Astrocyte of the cerebellum (primary cell): Measurements from ENCODE around the gene CCDC188.

Experiments used
- DNase-seq: peaks from one replicate; pipeline ENCODE4 v3.0.0-alpha.2; 2011; ENCODE audit warnings: low read depth
- H3K4me3 ChIP-seq: 2 replicates; pipeline ENCODE4 v1.5.1; 2011; ENCODE audit warnings: mild to moderate bottlenecking, low read depth, low read length, moderate library complexity
- in situ Hi-C: cut with HindIII; loops from 2 replicates; pipeline ENCODE4 v1.10.0; 2017; ENCODE audit warnings: low sequenced_read_pairs
- TF ChIP-seq, protein P1 (sequence below): IDR thresholded peaks from 2 replicates; pipeline ENCODE4 v1.5.1; 2012; ENCODE audit warnings: low read length, low read depth, moderate library complexity, mild to moderate bottlenecking; ENCODE audit errors: missing control alignments

Gene CCDC188

DNA sequence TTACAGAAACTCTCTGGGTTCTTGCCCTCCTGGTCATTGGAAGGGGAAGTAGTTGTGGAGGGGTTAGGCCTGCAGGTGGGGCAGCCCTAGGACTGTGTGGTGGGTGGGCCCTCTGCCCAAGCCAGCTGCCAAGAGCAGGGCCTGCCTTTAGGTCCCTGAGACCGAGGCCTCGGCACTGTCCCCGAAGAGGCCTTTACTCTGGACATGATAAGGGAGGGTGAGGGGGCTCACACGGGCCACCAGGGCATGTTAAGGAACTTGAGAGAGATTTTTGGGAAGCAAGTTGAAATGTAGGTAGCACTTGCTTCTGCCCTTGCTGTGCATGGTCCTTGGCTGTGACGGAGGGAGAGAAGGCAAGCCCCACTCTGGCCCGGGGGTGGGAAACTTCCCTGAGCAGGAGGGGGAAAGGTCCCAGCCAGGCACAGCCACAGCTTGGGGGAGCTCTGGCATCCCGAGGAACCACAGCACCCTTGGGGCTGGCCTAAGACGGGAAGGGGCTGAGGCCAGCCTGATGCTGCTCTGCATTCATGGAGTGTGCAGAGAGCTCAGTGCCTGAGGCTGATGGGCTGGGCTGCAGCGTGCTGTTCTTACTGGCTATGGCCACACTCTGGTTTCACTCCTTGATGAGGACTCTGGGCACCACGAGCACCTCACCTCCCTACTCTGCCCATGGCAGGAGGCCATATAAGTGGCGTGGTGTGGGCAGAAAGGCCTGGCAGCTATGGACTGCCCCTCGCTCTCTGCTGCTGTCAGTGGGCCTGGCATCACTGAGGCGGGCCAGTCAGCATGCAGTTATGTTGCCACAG is 42.7 kb downstream of the CCDC188 start:
- in situ Hi-C loops = no loop called here
- TF ChIP-seq, protein P1, sequence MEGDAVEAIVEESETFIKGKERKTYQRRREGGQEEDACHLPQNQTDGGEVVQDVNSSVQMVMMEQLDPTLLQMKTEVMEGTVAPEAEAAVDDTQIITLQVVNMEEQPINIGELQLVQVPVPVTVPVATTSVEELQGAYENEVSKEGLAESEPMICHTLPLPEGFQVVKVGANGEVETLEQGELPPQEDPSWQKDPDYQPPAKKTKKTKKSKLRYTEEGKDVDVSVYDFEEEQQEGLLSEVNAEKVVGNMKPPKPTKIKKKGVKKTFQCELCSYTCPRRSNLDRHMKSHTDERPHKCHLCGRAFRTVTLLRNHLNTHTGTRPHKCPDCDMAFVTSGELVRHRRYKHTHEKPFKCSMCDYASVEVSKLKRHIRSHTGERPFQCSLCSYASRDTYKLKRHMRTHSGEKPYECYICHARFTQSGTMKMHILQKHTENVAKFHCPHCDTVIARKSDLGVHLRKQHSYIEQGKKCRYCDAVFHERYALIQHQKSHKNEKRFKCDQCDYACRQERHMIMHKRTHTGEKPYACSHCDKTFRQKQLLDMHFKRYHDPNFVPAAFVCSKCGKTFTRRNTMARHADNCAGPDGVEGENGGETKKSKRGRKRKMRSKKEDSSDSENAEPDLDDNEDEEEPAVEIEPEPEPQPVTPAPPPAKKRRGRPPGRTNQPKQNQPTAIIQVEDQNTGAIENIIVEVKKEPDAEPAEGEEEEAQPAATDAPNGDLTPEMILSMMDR = no peak
- no peak for DNase-seq
- no peak overlapping the region for H3K4me3 ChIP-seq

- TF ChIP-seq, protein P1 = no peak
- in situ Hi-C loops = no loop called here
- no peak for DNase-seq
- H3K4me3 ChIP-seq = no peak overlapping the region
These were observed 43.4 kb downstream of the CCDC188 start for GRCh38 chr22:20107471-20107901.

DNA sequence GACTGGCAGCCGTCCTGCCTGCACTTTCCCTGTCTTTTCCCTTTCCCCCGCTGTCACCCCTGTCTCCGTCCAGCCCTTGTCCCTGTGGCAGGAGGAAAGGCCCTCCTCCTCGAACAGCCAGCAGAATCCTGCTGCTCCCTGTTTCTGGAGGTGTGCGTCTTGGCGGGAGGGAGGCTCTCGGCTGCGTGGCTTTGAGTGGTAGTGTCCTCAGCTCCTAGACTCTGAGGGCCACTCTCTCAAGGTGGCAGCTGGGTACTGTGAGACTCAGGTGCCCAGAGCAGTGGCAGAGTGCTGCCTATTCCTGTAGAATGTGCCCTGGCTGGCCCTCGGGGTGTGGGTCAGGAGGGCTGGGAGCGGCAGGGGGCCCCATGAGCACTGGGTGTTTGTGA is 44.0 kb downstream of the CCDC188 start:
- DNase-seq = no peak
- TF ChIP-seq, protein P1 = no peak
- in situ Hi-C loops = no loop called here
- H3K4me3 ChIP-seq = no peak overlapping the region

- no peak for DNase-seq
- no peak overlapping the region for H3K4me3 ChIP-seq
- TF ChIP-seq, protein P1 = no peak
- in situ Hi-C loops = no loop called here
These were observed 44.5 kb downstream of the CCDC188 start for GRCh38 chr22:20106205-20106848.

GRCh38 chr22:20105456-20106204 is 45.2 kb downstream of the CCDC188 start:
- TF ChIP-seq, protein P1 = no peak
- in situ Hi-C loops = no loop called here
- no peak for DNase-seq
- H3K4me3 ChIP-seq = no peak overlapping the region

DNA sequence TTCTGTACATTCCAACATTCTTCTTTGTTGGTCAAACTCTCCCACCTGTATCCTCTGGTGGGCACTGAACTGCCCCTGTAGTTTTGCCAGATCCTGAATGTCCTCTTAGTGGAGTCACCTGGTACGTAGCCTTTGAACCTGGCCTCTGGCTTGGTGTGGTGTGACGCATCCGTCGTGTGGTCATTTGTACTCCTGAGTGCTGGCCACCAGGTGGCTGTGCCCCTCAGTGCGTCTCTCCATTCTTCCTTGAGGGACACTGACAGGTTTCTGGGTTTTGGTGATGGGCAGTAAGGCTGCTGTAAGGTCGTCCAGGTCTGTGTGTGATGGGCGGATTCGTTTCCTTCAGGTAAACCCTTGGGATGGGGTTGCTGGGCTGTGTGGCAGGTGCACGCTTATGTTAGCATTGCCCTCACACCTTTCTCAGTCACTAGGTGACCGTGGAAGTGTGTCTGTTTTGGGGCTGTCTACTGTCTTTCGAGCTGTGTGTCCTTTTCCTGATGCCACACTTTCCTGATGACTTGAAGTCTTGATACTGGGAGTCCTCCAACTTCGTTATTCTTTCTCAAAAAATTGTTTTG is 48.6 kb downstream of the CCDC188 start:
- TF ChIP-seq, protein P1 = no peak
- H3K4me3 ChIP-seq = no peak overlapping the region
- DNase-seq = no peak
- in situ Hi-C loops = no loop called here
